GM21529 (cell line): Measurements from ENCODE around the gene TNFRSF14.
A peak's percentile ranks its signal among the peaks of the same experiment; 100 is the strongest.
"Not testable (repeated sequence)": the region's sequence is repeated elsewhere in the genome, so short reads cannot be mapped to it uniquely, and the experiment has no call there.

Source experiments
- ATAC-seq: cut with Tn5 transposase; IDR thresholded peaks from one replicate; pipeline ENCODE4 v1.9.1; 2021; ENCODE audit not compliant: unreplicated experiment

TNFRSF14 gene

GRCh38 chr1:2566101-2567045 lies 10.2 kb downstream of the TNFRSF14 start:
- no peak for ATAC-seq

DNA sequence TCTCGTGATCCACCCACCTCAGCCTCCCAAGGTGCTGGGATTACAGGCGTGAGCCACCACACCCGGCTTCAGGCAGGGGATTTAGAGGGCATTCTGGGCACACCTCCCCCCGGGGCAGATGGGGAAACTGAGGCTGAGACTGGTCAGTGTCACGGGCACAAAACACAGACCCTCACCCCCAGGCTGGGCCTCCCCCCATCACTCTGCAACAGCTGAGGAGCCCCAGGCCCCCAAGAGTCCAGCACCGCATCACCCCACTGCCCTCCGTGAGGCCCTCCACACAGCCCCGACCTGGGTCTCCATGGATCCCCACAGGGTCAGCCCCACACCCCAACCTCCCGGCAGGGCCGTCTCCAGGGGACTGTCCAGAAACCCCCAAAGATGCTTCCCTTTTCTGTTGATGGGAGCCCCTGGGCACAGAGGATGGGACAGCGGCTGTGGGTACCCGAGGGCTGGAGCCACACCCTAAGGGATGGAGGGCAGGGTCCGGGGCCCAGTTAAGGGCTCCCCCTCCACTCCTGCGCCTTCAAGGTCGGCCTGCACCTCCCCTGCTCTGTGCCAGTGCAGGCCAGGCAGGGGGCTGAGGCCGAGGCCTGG lies 11.0 kb downstream of the TNFRSF14 start:
- no peak for ATAC-seq

DNA sequence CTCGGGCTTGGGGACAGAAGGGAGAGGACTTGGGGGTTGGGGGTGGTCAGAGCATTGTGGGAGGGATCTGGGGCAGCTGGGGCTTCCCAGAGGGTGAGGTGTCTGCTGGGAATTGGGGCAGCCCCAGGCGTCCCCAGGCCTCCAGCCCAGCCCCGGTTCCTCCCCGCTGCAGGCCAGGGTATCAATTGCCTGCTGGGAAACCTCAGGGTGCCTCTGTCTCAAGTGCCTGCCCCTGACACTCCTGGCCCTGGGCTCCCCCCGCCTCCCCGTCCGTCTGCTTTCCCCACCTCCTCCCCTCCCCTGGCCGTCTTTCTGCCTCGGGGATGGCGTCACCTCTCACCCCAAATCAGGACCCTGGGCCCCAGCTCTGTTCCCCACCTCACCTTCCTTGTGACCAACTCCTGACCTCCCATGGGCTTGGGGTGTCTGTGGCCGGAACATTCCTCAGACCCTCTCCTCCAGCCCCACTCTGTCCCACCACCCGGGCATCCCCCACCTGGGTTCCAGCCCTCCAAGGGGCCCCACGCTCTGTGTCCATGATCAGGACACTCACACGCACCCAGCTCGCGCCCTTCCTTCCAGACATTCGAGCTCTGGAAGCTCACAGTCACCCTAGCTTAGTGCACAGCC lies 12.1 kb downstream of the TNFRSF14 start:
- ATAC-seq: not testable (repeated sequence)

- no peak for ATAC-seq
Measured at GRCh38 chr1:2569060-2569459, 12.9 kb downstream of the TNFRSF14 start.

- not testable (repeated sequence) for ATAC-seq
Measured at GRCh38 chr1:2569703-2570102, 13.5 kb downstream of the TNFRSF14 start.

GRCh38 chr1:2570332-2570731 lies 14.2 kb downstream of the TNFRSF14 start:
- no peak for ATAC-seq

- ATAC-seq: no peak
Measured at GRCh38 chr1:2571348-2571747, 15.2 kb downstream of the TNFRSF14 start.

DNA sequence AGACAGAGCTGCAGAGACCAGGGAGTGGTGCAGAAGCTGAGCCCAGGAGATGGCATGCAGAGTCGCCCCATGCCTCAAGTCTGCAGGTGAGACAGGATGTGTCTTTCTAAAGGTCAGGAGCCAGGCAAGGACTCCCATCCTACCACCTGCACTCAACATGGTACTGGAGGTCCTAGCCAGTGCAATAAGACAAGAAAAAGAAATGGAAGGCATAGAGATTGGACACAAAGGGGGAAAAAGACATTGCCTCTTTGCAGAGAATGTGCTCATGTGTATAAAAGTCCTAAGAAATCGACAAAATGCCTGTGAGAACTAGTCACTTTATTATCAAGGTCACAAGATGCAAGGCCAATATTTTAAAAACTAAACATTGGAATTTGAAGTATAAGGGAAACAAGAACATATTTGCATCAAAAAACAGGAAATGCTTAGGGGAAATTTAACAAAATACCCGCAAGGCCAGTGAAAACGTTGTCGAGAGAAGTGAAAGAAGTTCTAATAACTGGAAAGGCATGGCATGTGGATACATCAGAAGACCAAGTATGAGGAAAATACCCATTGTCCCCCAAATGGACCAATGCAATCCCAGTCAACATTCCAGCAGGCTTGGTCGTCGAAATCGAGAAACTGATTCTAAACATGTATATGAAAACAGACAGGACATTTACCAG lies 17.2 kb downstream of the TNFRSF14 start:
- ATAC-seq: no peak

DNA sequence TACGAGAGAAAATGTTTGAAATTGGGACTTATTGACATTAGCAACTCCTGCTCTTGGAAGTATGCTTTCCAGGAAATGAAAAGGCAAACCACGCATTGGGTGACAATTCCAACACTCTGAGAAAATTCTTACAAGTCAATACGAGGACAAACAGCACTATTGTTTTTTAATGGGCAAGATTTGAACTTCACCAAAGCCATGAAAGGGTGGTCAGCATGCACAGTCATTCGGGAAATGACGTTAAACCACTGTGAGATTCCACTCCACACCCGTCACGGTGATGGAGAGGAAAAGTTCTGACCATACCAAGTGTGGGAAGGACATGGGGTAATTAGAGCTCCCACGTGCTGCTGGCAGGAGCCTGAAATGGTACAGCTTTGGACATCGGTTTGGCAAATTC lies 18.2 kb downstream of the TNFRSF14 start:
- no peak for ATAC-seq

DNA sequence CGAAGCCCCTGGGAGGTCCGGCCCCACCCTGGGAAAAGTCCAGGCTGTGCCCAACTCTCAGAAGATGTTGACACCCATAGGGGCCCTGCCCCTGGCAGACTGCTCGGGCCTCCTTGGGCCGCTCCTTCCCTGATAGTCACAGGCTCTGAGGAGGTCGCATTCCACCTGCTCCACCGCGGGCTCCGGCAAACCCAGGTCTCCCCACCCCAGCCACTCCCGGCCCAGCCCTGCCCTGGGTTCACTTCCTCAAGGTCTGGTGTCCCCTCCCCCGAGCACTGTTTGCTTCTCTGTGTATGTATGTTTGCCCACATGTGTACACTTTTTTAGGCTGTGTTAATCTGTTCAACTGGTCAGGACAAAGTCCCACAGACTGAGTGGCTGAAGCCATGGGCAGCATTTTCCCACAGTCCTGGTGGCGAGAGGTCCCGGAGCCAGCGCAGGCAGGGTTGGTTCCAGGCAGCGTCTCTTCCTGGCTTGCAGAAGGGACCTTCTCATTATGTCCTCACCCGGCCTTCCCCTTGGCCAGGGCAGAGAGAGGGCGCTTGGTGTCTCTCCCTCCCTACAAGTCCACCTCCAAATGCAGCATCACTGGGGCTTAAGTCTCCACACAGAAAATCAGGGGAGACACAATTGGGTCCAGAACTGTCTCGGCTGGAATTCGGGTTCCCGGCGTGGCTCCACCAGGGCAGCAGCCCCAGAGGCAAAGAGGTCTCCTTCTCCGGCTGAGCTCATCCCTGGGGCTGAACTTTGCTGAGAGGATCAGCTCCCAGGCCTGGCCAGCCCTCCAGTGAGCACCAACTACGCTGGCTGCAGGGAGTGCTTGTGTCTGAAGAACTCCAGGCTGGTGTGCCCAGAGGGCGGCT lies 19.9 kb downstream of the TNFRSF14 start:
- peak; percentile 2 for ATAC-seq

DNA sequence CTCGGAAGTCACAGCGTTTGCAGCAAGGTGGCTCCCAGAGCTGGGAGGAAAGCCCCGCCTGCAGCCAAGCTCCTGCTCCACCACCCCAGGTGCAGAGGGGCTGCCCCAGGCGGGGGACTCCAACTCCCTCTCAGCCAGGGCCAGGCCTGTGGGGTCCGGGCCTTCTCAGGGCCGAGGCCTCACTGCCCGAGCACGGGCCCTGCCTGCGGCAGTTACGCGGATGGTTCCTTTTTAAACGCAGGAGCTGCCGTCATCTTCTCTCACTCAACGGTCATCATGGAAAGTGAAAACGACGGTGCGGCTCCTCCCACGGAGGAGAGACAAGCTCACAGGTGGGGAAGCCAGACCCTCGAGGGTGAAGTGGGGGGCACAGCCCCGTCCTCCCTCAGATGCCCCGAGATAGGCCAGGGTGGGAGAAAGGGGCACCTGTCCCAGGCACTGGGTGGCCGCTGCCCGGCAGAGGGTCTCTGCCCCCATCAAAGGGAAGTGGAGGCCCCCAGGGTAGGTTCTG lies 21.4 kb downstream of the TNFRSF14 start:
- peak; percentile 34 for ATAC-seq

- ATAC-seq: no peak
Measured at GRCh38 chr1:2578758-2579118, 22.6 kb downstream of the TNFRSF14 start.

- ATAC-seq: no peak
Measured at GRCh38 chr1:2580691-2581090, 24.5 kb downstream of the TNFRSF14 start.

DNA sequence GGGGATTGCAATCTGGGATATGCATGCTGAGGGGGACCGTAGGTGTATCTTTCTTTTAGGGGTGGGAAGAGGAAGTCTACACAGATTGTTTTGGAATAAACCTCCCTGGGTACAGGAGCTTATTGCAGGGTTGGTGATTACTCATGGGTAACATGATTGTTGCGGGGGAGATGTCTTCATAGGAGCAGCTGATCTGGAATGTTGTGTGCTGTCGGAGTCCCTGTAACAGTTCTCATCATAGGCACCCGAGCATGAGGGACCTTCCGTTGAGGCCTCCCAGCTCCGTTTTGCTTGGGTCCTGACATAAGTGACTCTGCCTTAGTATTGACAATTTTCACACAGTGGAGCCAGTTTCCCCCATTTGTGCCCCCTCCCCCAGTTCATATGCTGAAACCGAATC lies 26.2 kb downstream of the TNFRSF14 start:
- ATAC-seq: no peak

DNA sequence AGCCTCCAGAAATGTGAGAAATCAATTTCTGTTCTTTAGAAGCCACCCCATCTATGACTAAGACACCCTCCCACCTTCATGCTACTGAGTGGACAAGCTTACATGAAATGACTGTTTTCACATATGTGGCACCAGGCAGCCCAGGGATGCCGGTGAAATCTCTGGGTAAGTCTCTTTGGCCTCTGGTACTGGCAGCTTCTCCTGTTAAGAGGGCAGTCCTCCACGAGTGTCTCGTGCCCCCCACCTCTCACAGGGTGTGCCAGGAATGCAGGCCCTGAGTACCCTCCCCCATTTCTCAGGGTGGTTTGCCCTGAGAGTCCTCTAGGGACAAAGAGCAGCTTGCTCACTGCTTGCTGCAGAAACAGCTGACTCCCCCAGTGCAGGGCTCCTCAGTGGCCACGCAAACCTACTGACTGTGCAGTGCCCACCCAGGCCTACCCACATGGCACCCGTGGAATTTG lies 27.2 kb downstream of the TNFRSF14 start:
- no peak for ATAC-seq

DNA sequence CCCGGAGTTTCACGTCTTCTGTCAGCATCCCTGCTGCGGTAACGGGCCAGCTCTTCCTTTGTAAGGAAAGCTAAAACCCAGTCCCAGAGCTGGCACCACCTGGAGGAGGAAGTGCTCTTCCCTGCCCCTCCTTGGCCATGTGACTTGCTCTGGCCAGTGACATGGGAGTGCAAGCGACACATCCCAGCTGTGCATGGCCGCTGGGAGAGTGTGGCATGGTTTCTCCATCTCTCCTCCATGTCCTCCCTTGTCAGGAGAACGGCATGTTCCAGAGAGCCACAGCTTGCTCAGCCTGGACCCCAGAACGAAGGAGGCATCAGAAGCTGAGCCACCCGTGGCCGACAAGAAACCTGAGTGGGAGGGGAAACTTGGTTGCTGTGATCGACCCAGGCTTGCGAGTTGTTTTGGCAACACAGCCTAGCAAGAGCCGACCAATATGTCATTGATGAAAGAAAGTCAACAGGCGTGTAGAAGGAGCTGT lies 27.7 kb downstream of the TNFRSF14 start:
- ATAC-seq: no peak

DNA sequence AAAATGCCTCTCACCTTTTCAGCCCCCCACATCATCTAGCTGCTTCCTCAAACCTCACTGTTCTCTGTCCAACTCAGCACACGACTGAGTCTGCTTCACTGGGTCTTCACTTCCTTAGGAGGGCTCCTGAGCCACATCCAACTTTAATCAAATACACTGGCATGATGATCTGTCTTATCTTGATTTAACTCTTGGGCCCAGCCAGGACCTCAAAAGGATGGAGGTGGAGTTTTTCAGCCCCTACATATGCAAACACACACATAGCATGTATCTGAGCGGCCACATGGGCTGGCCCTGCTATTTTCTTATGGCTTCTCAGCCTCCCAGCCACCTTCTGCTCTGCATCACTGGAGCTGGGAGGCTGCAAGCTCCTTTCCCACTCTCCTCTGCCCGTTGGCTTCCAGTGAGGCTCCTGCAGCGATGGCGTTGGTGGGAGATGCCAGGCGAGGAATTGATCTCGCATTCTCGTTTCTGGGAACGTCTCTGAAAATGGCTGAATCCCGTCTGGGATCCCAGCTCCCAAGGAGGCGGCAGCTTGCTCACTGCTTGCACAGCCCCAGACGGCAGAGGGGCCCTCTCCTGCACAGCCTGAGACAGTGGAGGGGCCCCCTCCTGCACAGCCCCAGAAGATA lies 28.6 kb downstream of the TNFRSF14 start:
- ATAC-seq: no peak

GRCh38 chr1:2585318-2586092 lies 29.3 kb downstream of the TNFRSF14 start:
- ATAC-seq: peak; percentile 43
